GM12891 (cell line): ENCODE data around the gene HYCC1.

ENCODE experiments used
- DNase-seq: peaks from one replicate; pipeline ENCODE4 v3.0.0; 2011; ENCODE audit warnings: low spot score; ENCODE audit not compliant: insufficient read length
- FAIRE-seq: peaks from 2 replicates; lab custom pipeline; 2011; peaks lifted over from hg19 to GRCh38; lab: Jason Lieb, UNC
- PAX5 ChIP-seq: IDR thresholded peaks from 2 replicates; pipeline ENCODE4 v1.6.1; 2011; ENCODE audit warnings: low read length, moderate library complexity, mild to moderate bottlenecking; ENCODE audit not compliant: insufficient read depth, severe bottlenecking
- POLR2A ChIP-seq: IDR thresholded peaks from 2 replicates; pipeline ENCODE4 v1.6.1; 2011; ENCODE audit warnings: low read depth, low read length, control low read depth
- POLR2AphosphoS5 ChIP-seq: IDR thresholded peaks from 2 replicates; pipeline ENCODE4 v1.6.1; 2011; ENCODE audit warnings: low read depth, low read length, control low read depth
- POU2F2 ChIP-seq: IDR thresholded peaks from 2 replicates; pipeline ENCODE4 v1.6.1; 2011; ENCODE audit warnings: low read depth, mild to moderate bottlenecking, control low read depth, low read length, moderate library complexity
- SPI1 ChIP-seq: IDR thresholded peaks from 2 replicates; pipeline ENCODE4 v1.6.1; 2011; ENCODE audit warnings: low read depth, low read length, control low read depth
- TAF1 ChIP-seq: IDR thresholded peaks from 2 replicates; pipeline ENCODE4 v1.6.1; 2011; ENCODE audit warnings: low read depth, low read length, control low read depth

The HYCC1 gene

DNA sequence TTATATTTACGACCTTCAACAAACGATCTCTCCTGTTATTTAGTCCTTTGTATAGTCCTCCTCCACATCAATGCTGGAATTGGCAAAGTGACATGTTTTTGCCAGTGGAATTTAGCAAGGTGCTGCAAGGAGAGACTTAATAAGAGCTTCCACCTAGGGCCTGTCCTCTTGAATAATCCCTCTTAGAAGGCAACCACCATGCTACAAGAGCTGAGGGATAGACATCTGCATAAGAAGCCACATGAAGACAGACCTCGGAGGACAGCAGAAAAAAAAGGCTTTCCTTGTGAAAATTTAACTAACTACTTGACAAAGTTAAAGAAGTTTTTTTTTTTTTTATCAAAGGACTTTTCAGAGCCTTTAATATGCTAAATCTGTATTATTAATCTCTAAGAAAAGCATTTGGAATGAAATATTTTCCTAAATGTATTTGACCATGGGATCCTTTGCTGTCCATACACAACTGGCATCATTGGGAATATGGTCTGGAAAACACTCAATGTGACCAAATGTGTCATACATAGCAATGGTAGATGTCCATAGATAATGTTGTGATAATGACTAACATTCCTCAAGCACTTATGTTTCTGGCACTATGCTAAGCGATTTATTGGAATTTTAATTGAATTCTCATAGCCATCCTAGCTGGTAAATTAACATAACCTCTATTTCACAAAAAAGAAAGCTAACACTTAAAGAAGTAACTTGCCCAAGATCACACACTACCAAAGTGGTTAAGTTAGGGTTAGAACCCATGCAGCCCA is 13.2 kb downstream of the HYCC1 start:
- FAIRE-seq (peak; percentile 70), DNase-seq (no peak)

DNA sequence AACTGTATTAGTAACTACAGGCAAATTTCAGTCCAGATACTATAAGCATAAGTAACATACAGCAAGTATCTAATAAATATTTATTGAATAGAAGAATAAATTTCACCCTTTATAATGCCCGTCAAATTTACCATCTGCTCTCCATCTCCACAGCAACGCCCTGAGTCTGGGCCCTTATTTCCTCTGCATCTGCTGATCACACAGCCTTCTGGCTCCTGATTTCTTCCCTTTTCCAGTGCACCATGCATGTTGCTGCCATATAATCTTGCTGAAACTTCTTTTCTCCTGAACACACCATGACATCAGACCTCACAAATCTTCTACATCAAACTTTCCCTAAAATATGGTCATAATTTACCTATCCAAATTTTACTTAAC is 15.4 kb downstream of the HYCC1 start:
- no peak for DNase-seq
- TF ChIP-seq TAF1, result no peak
- TF ChIP-seq PAX5, result no peak
- TF ChIP-seq SPI1, result no peak
- no peak for TF ChIP-seq POLR2AphosphoS5
- no peak for TF ChIP-seq POU2F2
- TF ChIP-seq POLR2A, result no peak
- no peak for FAIRE-seq

More for the DNA sequence above, 13.2 kb downstream of the HYCC1 start:
- no peak for TF ChIP-seq POLR2AphosphoS5
- TF ChIP-seq PAX5, result no peak
- no peak for TF ChIP-seq SPI1
- TF ChIP-seq POU2F2, result no peak
- TF ChIP-seq POLR2A, result no peak
- TF ChIP-seq TAF1, result no peak

DNA sequence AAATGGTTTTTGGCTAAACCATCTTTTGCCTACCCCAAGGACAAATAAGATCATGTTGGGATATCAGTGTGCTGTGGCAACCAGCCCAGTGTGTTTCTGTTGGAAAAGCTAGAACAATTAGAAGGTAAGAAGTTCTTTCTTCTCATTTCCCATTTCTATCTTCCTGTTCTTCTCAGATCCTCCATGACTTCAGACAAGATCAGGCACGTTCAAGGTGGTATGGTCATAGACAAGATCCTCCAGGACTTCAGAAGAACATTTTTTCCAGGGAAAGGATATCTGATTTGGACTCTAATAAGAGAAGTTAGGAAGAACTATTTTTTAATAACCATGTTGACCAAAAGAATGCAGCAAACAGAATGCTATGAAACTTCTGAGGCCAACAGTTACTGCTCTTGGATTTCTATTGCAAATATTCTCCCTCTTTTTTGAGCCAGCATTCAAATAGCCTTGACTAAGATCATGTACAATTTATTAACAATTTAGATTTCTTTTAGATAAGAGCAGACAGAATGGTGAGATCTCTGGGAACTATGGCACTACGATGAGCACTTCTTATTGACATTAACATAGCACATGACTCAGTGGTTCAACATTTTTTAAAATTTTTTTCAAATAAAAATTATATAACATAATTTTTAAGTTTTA is 15.9 kb downstream of the HYCC1 start:
- TF ChIP-seq PAX5 (no peak), POU2F2 (no peak), POLR2A (no peak), TAF1 (no peak), POLR2AphosphoS5 (no peak), SPI1 (no peak)
- FAIRE-seq (peak; percentile 64), DNase-seq (no peak)

DNA sequence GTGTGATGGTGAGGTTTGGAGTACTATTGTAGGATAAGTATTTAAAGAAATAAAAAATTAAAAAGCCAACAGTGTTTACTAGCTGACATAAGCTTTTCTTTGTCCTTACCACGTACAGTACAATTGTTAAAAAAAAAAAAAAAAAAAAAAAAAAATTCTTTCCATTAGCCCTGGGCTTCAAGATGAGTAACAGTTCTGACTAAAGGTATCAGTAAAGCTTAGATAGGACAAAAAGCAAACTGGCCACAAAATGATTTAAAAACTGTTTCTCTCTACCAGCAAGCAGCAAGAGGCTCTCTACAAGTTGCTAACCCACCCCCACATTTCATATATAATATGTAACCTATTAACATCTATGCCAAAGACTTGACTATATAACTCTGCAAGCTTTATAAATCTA is 17.5 kb downstream of the HYCC1 start:
- no peak for TF ChIP-seq PAX5
- TF ChIP-seq SPI1, result no peak
- no peak for TF ChIP-seq POLR2A
- TF ChIP-seq TAF1, result no peak
- TF ChIP-seq POLR2AphosphoS5, result no peak
- no peak for TF ChIP-seq POU2F2
- no peak for FAIRE-seq
- no peak for DNase-seq

DNA sequence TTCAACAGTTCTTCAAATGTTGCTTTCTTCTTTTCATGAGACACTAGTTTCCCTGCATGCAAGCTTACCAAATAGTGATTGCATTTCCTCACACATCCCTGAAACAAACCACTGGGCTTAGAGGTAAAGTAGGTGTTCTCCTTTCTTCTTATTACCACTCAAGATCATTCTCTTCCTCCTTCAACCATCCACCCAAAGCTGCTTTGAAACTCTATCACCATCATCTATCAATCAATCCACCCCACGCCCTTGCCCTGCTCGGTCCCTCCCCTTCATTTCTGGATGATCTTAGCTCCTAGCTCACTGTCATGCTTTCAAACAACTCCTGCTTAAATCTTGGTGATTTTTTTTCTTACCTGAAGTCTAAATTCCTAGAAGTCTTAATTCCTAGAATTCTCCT is 18.9 kb downstream of the HYCC1 start:
- no peak for DNase-seq
- peak; percentile 81 for FAIRE-seq
- TF ChIP-seq PAX5 (no peak), POLR2A (no peak), POLR2AphosphoS5 (no peak), SPI1 (no peak), TAF1 (no peak), POU2F2 (no peak)

DNA sequence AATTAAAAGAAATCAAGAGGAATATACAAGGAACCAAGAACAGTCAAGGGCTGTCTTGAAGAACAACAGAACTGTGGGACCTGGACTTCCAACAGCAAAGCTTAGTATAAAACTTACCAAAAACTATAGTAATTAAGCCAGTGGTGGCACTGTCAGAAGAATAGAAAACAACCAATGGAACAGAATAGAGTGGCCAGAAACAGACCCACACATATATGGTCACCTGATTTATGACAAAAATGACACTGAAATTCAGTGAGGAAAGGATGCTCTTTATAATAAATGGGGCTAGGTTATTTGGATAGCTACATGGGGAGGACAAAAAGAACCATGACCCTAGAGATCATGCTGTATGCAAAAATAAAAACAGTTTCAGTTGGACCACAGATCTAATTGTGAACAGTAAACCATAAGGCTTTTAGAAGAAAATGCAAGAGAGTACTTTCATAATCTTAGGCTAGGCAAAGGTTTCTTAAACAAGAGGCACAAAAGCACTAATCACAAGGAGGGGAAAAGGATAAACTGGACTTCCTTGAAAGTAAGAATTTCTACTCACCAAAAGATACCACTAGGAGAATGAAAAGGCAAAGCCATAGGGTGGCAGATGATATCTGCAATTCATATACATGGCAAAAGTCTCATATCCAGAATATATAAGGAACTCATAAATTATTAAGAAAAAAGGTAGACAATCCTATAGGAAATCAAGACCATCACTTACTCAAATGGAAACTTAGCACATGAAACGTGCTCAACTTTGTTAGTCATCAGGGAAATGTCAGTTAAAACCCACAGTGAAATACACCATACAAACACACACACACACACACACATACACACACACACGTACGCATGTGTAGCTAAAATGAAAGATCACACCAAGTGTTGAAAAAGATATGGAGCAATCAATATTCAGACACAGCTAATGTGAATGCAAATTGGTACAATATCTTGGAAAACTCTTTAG is 20.8 kb downstream of the HYCC1 start:
- FAIRE-seq, result peak; percentile 93
- TF ChIP-seq POLR2A (no peak), PAX5 (no peak), SPI1 (no peak), TAF1 (no peak), POLR2AphosphoS5 (no peak), POU2F2 (no peak)

DNA sequence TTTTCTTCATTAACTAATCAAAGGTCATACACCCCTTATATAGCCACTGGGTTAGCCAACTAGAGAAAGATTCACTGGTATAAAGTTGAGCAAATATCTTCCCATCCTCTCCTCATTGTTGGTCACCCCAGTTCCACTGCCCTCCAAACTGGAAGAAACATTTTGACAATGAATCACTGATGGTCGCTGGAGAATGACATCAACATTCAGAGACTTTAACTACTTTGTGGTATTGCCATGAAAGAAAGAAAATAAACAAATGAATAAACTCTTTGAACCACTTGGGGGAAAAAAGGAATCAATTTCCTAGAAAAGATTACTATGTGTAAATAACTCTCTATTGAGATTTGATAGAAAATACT is 23.4 kb downstream of the HYCC1 start:
- FAIRE-seq, result no peak
- no peak for DNase-seq
- TF ChIP-seq POLR2A (no peak), POU2F2 (no peak), PAX5 (no peak), SPI1 (no peak), TAF1 (no peak), POLR2AphosphoS5 (no peak)

More for the DNA sequence above, 20.8 kb downstream of the HYCC1 start:
- no peak for DNase-seq

DNA sequence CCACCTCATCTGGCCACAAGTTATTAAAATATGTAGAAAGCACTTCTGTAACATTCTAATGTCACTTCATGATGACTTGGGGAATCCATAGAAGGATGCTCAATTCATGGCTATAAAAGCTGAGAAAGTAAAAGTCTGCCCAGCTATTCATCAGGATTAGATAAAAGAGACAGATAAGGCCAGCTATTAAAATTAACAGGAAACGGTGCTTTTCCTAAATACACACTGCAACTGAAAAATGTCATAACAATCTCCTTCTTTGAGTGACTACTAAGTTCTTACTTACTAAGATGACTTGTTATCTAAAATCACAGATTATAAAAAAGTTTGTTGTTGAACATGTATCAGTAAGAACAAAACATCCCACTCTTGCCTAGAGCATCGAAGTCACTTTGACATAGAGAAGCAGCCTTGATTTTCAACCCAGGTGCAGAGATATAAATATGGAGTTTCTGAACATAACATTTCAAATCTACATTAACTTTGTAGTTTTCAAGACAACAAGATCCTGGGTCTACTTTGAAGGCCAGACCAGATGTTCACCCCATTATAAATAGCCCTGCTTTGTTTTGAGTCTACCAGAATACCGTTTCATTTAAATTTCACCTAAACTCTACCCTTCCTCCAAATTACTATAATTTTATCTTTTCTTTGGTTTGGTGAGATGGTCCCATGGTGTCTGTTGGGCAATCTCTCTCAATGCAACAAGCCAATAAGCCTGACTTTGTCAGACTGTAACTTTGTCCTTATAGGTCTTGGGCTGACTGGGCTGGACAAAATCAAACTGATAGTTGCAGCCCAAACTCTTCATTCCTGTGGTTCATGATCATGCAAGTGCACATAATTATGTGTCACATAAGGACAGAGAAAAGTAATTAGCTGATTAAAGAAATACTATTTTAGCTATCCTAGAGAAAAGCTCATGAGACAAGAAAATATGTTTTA is 24.0 kb downstream of the HYCC1 start:
- DNase-seq (no peak), FAIRE-seq (peak; percentile 26)
- TF ChIP-seq PAX5 (no peak), SPI1 (no peak), POU2F2 (no peak), TAF1 (no peak), POLR2A (no peak), POLR2AphosphoS5 (no peak)
